Jurkat, Clone E6-1 (cell line): ENCODE data around the gene ADAP1.
"Not testable (repeated sequence)": the region's sequence is repeated elsewhere in the genome, so short reads cannot be mapped to it uniquely, and the experiment has no call there.

Source experiments
- DNase-seq: peaks from one replicate; pipeline ENCODE4 v3.0.0-alpha.2; 2011; ENCODE audit warnings: low read depth, low spot score
- H3K4me3 ChIP-seq: 2 replicates; pipeline ENCODE4 v1.5.1; 2011; ENCODE audit warnings: mild to moderate bottlenecking, low read length, control low read depth, moderate library complexity

The ADAP1 gene

GRCh38 chr7:947391-948210, 6.9 kb downstream of the ADAP1 start:
- no peak overlapping the region for H3K4me3 ChIP-seq
- DNase-seq: no peak

- H3K4me3 ChIP-seq: no peak overlapping the region
- no peak for DNase-seq
Measured at GRCh38 chr7:946256-946996, 8.1 kb downstream of the ADAP1 start.

- H3K4me3 ChIP-seq: no peak overlapping the region
- DNase-seq: no peak
Measured at GRCh38 chr7:945556-946255, 8.8 kb downstream of the ADAP1 start.

GRCh38 chr7:945147-945555, 9.3 kb downstream of the ADAP1 start:
- H3K4me3 ChIP-seq: no peak overlapping the region
- DNase-seq: no peak

GRCh38 chr7:944744-945143, 9.7 kb downstream of the ADAP1 start:
- H3K4me3 ChIP-seq: no peak overlapping the region
- DNase-seq: no peak

GRCh38 chr7:943793-944192, 10.7 kb downstream of the ADAP1 start:
- not testable (repeated sequence) for DNase-seq, H3K4me3 ChIP-seq

GRCh38 chr7:940599-941408, 13.7 kb downstream of the ADAP1 start:
- H3K4me3 ChIP-seq: no peak overlapping the region
- no peak for DNase-seq

GRCh38 chr7:939843-940242, 14.6 kb downstream of the ADAP1 start:
- DNase-seq: no peak
- no peak overlapping the region for H3K4me3 ChIP-seq

GRCh38 chr7:938546-939185, 15.8 kb downstream of the ADAP1 start:
- no peak for DNase-seq

GRCh38 chr7:937856-938484, 16.5 kb downstream of the ADAP1 start:
- H3K4me3 ChIP-seq: no peak overlapping the region

More at GRCh38 chr7:938546-939185, 15.8 kb downstream of the ADAP1 start:
- H3K4me3 ChIP-seq: no peak overlapping the region

GRCh38 chr7:936386-937054, 18.0 kb downstream of the ADAP1 start:
- DNase-seq: no peak

More at GRCh38 chr7:937856-938484, 16.5 kb downstream of the ADAP1 start:
- no peak for DNase-seq

GRCh38 chr7:935874-936385, 18.6 kb downstream of the ADAP1 start:
- H3K4me3 ChIP-seq: no peak overlapping the region
- no peak for DNase-seq

More at GRCh38 chr7:936386-937054, 18.0 kb downstream of the ADAP1 start:
- H3K4me3 ChIP-seq: no peak overlapping the region

GRCh38 chr7:935164-935873, 19.2 kb downstream of the ADAP1 start:
- DNase-seq: no peak
- H3K4me3 ChIP-seq: no peak overlapping the region

GRCh38 chr7:934469-935163, 19.9 kb downstream of the ADAP1 start:
- no peak overlapping the region for H3K4me3 ChIP-seq
- no peak for DNase-seq

GRCh38 chr7:932651-932975, 21.9 kb downstream of the ADAP1 start:
- H3K4me3 ChIP-seq: no peak overlapping the region
- no peak for DNase-seq

- H3K4me3 ChIP-seq: no peak overlapping the region
- no peak for DNase-seq
Measured at GRCh38 chr7:931871-932650, 22.4 kb downstream of the ADAP1 start.
